CD4-positive, alpha-beta T cell treated with Interferon alpha-2 for 1 hour (primary cell): ENCODE measurements around the gene TENM3.

Source experiments
- DNase-seq, 2 donors: peaks; one replicate each; pipeline ENCODE4 v3.0.0-alpha.2; 2020 to 2022

Gene TENM3

DNA sequence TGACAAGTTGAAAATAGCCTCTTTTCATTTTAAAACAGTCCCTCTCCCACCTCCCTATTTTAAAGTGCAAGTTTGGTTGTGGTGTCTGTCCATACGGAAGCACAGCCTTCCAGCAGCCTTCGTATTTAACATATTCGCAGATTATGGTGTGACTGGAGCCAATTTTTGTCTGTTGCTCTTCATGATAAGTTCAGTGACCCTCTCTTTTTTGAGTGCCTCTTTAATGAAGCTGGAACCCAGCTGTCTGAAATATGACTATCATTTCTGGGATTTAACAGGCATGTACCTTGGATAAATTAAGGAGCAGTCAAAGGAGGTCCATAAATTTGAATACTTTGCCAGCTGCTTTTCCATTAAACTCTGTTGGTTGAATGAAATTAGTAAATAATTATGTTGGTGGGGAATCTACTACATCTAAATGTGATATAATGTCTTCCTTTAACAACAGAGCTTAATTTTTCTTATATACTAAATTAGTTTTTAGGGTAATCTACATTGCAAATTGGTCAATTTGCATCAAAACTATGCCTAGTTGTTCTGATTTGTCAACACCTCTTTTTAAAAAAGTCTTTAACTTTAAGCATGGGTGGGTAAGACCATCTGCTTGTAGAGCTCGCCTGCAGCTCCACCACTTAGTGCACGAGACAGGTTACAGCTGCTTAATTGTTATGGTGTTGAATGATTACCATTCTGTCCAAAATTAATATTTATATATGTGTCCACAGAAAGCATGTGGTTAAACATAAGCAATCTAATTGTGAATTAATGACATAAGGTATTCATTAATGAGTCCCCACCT, 457.4 kb downstream of the TENM3 start:
- no peak for DNase-seq

DNA sequence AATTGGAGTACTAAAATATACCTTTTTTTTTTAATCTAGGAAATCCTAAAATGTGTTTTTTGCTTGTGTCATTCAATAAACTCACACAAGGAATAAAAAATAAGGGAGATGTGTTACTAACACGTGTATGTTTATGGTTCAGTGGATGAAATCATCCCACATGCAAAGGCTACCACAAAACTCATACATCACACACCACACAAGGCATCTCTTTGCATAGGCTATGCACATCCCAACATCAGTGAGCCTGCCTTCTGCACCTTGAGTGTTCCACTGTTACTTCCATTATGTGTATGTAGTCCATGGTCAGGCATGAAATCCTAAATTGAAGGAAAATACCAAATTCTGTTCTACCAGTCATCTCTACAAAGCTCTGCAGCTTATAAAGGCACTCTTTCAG, 460.9 kb downstream of the TENM3 start:
- no peak for DNase-seq

DNA sequence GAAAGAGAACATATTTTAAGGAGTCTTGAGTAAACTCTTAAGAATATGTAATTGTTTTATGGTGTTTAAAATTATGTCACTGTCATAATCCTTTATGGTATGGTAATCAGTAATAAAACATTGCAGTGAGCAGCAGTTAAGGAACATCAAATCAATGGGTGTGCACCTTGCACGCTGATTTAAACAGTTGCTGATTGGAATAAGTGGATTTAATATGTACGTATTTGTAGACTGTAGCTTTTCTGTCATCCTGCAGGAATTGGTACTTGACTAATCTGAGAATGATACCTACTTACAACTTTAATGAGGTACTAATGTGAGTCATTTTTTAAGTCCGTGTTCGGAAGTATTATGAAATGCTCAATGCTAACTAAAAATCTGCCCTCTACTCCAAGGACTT, 461.7 kb downstream of the TENM3 start:
- DNase-seq: no peak

DNA sequence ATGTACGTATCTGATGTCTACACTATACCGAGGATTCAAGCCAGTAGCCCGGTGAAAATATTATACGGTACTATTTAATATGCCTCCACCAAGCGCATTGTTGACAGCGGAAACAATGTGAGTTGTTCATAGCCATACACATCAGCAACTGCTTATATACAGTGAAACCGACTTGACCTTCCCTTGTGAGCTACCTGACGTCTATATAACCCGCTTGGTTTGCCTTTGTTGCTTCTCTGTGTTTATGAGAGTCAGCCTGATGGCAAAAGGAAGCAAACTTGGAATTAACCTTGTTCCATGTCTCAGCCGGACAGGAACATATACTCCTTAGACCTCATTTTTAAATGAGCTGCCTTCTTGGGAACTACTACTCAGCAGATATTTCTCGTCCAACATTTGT, 462.2 kb downstream of the TENM3 start:
- no peak for DNase-seq

DNA sequence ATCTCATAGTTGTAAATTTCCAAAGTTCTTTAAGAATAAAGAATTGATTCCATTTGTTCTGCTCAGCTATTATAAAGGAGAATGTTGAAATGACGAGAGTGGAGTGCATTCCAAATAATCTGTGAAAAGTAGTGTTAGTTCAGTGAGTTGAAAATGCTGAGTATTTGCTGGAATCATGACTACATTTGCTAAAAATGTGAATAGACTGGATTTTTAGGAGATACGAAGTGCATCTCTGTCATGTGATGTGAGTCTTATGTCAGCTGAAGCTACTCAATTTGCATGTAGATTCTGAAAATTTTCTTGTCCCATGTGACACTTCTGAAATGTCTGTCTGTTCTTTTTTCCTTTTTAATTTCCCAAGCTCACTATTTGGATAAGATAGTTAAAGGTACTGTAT, 468.0 kb downstream of the TENM3 start:
- DNase-seq: no peak

DNA sequence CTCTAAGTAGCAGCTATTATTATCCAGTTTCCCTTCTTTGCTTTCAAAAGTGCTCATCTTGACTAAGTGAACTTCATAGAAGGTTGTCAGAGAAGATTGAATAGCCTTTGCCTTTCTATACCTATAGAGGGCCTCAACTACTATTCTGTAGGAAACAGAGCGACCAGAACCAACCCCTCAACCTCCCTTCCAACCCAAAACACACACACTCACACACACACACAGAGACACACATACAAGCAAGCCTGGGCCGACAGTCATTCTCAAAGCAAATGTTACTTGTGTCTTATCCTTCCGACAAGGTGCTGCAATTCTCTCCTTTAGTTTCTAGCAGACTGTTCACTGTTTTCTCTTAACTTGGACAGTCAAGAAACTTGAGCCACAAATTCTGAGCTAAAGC, 472.3 kb downstream of the TENM3 start:
- no peak for DNase-seq

DNA sequence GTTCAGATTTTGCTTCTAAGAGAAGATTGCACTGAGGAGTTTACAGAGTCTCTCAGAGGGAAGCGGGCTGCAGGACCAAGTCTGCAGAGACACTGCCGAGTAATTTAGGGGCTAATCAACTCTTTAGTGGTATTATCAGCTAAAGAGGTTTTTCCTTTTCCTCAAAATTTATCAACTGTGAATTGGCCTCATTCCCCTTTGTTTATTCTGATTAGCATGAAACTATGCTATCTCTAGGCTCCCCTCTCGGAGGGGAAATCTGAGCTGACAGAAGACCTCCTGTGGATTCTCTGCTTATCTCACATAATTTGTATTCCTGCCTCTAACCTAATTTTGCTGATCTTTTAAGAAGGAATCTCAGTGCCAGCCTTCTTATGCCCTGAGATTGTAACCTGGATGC, 473.0 kb downstream of the TENM3 start:
- no peak for DNase-seq

DNA sequence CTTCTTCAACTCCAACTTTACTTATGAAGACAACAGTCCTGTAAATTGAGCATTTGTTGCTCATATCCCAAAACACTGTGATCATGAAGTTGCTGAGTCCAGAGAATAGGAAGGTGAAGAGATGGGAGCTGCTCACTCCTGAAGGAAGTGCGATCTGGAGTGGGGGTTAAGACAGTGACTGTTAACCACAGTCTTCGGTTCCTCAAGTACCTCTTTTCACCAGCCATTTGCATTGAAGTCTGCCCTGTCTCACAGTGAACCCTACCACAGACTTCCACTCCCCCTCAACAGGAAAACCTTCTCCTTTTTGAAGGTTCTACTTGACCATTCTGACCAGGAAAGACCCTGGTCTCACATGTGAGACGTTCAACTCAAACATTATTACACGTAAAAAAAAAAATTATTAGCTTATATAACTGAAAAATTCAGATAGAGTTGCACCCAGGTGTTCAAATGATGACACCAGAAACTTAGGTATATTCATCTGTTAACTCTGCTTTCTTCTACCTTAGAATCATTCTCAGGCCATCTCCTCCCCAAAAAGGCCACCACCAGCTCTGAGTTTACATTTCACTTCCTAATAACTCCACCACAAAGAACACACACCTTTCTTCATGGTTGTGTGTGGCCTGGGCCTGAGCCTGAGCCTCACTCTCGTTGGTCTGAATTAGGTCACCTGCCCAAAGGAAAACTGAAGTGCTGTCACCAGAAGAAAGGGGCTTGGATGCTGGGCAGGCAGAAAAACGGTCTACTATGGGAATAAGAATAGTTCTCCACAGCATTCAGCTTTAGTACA, 474.8 kb downstream of the TENM3 start:
- no peak for DNase-seq

DNA sequence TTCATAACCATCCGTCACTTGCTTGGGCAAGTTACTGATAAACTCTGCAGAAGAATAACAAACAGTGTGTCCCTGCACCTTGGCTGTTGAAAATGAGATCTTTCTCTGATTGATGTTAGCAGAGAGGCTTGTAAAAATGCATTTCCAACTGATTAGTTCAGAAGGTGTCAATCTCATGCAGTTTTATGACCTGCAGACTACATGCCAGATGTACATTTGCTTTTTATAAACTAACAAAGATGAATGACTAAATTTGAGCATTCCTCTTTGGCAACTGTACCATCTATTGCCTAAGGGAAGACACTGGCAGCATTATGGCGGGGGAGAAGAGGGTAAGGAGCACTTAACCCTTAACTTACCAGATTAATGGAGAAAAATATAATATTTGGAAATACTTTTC, 481.2 kb downstream of the TENM3 start:
- no peak for DNase-seq

DNA sequence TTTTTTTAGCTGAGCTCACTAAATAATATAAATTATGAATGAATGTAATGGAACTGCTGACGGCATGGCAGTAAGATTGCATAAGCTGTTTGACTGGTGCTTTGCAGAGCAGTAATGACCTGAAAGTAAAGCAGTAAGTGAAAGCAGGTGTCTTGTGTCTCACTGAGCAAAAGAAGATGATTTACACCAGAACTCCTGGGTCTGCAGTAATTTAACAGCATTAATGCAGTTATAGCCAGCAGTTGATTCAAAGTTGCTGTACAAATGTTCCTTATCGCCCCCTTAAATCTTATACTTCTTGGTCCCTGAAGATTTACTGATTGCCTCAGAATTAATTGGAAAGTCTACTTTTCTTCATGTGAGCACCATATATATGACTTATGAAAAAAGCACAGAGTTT, 486.3 kb downstream of the TENM3 start:
- DNase-seq: no peak

DNA sequence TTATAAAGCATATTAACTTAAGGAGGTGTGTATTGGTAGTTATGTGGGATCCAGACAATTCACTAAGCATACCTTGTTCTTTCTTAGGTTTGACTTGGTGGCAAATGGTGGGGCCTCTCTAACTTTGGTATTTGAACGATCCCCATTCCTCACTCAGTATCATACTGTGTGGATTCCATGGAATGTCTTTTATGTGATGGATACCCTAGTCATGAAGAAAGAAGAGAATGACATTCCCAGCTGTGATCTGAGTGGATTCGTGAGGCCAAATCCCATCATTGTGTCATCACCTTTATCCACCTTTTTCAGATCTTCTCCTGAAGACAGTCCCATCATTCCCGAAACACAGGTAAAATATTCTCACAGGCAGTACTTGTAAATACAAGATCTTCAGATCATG, 487.6 kb downstream of the TENM3 start:
- no peak for DNase-seq

DNA sequence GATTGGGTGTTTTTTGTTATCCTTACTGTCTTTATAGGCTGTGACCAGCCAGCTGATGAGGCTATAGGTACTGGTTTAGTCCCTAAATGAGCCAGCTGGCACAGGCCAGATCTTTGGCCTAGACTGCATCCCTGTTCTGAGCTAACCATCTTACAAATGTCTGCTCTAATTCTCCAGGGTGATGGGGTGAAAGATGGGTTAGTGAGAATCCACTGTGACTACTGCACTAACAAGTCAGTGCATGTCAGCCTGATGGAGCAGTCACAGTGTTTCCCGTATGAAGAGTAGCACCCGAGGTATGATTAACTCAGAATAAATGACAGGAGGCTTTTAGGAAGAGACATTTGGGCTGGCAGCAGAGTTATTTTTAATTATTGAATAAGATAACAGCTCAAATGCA, 493.0 kb downstream of the TENM3 start:
- no peak for DNase-seq

DNA sequence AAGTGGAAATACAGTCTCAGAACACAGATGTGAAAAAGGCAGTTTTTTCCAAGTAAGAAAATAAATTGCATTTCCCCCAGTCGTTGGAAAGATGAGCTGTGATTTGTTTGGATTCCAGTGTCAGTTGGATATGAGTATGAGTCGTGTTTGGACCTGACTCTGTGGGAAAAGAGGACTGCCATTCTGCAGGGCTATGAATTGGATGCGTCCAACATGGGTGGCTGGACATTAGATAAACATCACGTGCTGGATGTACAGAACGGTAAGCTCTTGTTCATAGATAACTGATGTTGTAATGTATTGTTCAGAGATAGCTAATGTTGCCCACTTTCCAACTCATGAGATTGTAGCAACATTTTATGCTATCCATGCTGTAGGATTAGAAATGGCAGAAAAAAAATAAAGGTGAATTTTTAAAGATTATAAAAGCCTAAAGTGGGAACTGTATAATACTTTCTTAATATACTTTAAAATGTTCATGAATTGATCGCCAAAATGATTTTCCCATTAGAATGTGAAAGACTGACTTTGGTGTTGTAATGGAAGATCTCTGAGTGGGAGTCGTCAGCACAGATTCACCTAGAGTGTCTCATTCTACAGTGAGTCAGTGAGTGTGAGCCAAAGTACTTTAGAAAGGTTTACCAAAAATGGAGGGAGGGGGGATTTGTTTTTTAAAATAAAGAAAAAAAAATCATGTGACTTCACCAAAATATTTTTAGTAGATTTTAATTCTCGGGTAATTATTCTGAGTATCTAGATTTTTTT, 495.3 kb downstream of the TENM3 start:
- no peak for DNase-seq

DNA sequence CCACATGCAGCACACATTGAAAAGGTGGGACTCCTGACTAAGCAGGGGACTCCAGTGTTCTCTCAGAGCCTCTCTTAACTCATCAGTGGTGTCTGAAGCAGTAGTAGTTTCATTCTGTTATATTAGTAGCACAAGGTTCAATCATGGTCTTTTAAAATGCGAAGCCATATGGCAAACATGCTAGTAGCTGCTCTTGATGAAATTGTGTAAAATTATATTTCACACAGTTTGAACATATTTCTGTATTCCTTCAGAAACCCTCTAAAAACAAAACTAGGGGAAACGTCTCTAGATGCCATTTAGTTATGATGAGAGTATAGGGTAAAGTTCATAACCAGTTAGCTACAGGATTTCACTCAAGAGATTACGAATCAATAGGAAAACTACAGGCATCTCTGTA, 497.1 kb downstream of the TENM3 start:
- no peak for DNase-seq

DNA sequence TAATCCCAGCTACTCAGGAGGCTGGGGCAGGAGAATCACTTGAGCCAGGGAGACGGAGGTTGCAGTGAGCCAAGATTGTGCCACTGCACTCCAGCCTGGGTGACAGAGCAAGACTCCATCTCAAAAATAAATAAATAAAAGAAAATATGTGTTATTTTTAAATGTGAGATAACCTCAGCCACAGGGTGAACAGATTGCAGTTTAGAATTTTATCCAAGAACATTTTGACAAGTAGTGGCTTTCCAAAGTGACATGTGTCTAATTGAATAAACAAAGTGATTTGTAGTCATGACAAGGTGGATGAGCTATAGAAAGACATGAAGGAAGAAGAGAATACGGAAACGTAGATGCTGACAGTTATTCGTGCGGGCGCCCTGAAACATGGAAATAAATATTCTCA, 497.9 kb downstream of the TENM3 start:
- no peak for DNase-seq

DNA sequence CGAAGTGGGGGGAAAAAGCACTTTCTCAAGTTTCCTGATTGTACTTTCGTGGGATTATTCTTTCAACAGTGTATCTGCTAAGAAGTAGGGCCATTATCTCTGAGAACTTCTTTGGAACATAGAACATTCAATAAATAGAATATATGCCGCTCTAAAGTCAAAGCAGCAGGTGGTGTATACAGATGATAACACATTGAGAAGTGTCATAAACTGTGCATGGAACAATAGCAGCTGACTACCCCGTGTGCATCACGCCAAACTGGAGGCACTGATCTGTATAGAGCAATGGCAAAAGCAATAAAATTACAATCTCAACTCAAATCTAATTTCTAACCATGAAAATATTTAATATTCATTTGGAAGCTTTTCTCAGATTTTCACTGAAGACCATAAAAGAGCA, 498.7 kb downstream of the TENM3 start:
- no peak for DNase-seq

DNA sequence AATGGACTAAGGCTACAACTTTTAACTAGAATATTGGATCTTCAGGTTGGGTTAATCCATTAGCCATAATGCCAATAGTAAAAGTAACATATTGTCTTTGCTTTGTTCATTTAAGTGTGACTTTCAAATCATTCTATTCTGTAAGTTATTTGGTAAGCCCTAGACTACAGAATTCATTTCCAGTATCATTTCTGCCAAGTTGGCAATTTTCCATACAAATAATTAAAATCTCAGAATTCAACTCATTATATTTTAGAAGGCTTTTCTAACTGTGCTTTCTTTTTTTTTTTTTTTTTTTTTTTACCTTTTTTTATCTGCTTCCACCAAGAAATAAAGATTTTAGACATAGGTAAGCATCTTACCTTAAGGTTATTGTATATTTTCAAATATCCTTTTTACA, 500.6 kb downstream of the TENM3 start:
- DNase-seq: no peak

DNA sequence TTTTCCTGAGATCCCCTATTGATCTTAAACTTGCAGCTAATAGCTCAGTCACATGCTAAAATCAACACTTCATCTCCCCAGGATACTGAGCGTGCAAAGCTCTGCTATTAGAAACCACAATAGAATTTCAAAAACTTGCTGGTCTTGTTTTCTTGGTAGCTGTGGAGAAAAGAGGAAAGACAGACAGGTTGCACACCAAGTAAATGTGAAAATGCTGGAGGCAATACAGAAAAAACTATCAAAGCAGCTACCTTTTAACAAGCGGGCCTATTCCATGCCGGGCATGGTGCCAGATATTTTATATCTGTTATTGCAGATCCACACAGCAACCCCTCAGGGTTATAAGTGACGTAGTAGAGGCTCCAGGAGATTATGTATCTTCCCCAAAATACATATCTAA, 502.0 kb downstream of the TENM3 start:
- no peak for DNase-seq

DNA sequence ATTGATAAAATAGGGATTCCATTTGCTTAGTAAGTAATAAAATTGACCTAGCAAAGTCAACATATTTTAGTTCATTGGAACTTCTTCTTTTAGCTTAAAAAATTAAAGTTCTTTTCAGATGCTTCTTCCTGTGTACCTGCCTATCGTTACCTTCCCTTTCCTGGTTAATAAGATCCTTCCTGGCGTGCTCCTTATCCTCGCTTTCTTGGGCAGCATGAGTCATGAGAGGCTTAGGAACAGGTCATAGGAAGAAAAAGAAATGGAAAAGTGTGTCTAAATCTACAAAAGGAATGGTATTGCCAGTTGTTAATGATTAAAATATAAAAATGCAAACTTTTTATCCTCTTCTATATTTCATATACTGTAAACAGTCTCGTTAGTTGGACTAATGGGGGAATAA, 503.7 kb downstream of the TENM3 start:
- DNase-seq: no peak

DNA sequence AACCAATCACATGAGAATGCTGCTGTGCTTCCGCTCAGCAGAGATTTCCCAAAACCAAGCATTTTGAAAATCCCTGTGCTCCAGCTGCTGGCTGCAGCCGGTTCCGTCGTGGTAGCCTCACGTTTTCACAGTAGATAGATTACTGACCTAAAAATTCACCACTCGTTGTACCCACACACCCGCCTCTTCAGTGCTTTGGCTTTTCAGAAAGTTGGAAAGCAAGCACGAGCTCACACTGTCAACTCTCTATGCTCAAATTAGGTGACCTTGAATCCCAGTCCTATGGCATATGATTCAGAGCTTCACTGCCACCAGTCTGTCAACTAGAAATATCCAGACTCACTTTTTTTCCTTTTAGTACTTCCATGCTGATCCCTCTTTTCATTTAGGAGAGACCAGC, 505.1 kb downstream of the TENM3 start:
- DNase-seq: no peak

DNA sequence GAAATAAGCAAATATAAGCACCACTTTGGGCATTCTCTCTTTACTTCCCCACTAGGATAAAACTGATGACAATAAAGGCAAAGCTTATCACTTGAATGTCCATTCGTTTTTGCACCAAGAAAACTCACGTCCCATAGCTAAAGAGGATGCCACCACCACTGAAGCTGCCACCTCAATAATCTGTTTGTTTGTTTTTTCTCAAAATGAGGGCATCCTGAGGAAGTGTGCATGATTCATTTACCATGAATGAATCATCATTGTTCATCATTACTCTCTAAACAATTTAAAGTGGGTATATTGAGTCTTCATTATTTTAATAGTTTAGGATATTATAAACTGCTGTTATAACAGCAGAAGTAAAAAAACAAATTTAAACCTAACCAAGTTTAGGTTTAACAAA, 505.7 kb downstream of the TENM3 start:
- DNase-seq: no peak

DNA sequence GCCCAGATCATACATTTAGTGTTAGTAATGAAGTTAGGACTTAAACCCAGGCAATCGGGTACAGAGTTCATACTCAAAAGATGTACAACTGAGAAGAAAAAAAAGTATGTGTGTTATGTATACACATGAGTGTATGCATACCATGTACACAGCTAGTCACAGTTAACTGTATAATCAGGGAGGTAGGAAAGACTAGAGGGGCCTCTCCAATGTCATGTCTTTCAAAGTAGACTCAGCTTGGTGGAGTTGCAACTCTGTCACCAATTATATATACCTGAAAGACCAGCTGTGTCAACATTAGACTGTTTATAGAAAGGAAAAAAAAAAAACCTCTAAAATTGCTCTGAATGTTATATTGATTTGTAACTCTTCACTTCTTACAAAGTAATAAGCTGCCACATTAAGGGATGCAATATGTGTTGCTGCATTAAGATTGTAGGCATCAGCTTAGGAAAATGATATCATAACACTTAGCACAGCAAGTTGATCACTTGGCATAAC, 506.5 kb downstream of the TENM3 start:
- DNase-seq: no peak

DNA sequence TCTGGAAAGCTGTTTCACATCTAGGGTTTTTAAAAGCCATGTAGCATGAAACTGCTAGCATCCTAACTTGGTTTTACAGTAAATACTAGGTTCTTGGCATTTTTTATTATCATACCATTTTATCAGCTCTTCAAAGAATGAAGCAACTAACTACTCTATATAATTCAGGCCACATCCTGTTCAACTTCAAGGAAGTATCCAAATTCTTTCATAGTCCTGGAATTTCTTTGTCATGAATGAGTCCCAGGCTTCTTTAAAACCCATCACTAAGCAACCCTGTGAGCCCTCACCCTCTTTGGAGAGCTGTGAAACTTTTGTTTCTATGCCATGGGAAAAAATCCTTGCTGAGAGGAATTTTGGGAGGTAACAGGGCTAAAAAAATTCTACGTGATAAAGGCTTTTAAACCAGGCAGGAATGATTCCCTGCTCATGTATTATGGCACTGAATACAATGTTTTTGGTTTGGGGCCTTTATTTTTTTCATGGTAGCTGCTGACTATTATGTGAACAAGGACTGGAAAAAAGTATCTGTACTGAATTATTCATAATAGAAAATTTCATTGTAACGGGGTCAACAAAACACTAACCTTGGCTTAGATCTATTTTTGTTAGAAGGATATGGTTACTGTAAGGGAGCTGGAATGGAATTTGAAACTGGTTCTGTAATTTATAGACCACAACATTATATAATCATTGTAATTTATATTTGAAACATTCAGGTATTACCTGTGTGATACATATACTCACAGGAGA, 509.1 kb downstream of the TENM3 start:
- DNase-seq: no peak
